Activated CD4-positive, alpha-beta T cell treated with anti-CD3 and anti-CD28 coated beads for 1 hour (primary cell): Measurements from ENCODE around the gene NKD1.

Experiments used
- DNase-seq: peaks from one replicate; pipeline ENCODE4 v3.0.0-alpha.2; 2020

Gene NKD1

GRCh38 chr16:50680556-50680893 lies 132.3 kb downstream of the NKD1 start:
- DNase-seq: no peak

- peak; percentile 55 for DNase-seq
These were observed 133.1 kb downstream of the NKD1 start, which contains the start of gene SNX20 for GRCh38 chr16:50681021-50681885. TSS of gene SNX20 (minus strand) at chr16:50681312. CDS start at chr16:50677526, 3,786 bp downstream.

GRCh38 chr16:50683689-50684374 lies 135.6 kb downstream of the NKD1 start:
- DNase-seq: no peak

GRCh38 chr16:50684823-50685461 lies 136.7 kb downstream of the NKD1 start:
- no peak for DNase-seq

- no peak for DNase-seq
These were observed 137.4 kb downstream of the NKD1 start for GRCh38 chr16:50685462-50686063.

- DNase-seq: no peak
These were observed 139.9 kb downstream of the NKD1 start for GRCh38 chr16:50688083-50688482.

GRCh38 chr16:50688867-50689266 lies 140.7 kb downstream of the NKD1 start:
- DNase-seq: no peak

- no peak for DNase-seq
These were observed 142.0 kb downstream of the NKD1 start for GRCh38 chr16:50690177-50690576.

GRCh38 chr16:50692644-50692998 lies 144.4 kb downstream of the NKD1 start:
- DNase-seq: no peak

GRCh38 chr16:50692999-50693781 lies 145.0 kb downstream of the NKD1 start, which contains the start of gene NOD2:
TSS of gene NOD2 (plus strand) at chr16:50693606. CDS start at chr16:50699496, 5,890 bp downstream.
- DNase-seq: no peak

- no peak for DNase-seq
These were observed 146.0 kb downstream of the NKD1 start for GRCh38 chr16:50694206-50694605.

- no peak for DNase-seq
These were observed 147.1 kb downstream of the NKD1 start for GRCh38 chr16:50695017-50696000.

- no peak for DNase-seq
These were observed 147.9 kb downstream of the NKD1 start for GRCh38 chr16:50696126-50696525.

GRCh38 chr16:50696575-50697420 lies 148.6 kb downstream of the NKD1 start:
- DNase-seq: peak; percentile 30

GRCh38 chr16:50697421-50697715 lies 149.2 kb downstream of the NKD1 start:
- DNase-seq: no peak

GRCh38 chr16:50697881-50698767 lies 149.9 kb downstream of the NKD1 start:
- no peak for DNase-seq
